GM20000 (cell line): Measurements from ENCODE around the gene RAB27A.

Experiments
- DNase-seq: peaks from one replicate; pipeline ENCODE4 v3.0.0; 2012; ENCODE audit warnings: low spot score
- TF ChIP-seq, protein P1 (sequence below): IDR thresholded peaks from 2 replicates; pipeline ENCODE4 v1.5.1; 2012; ENCODE audit warnings: mild to moderate bottlenecking, control low read depth; ENCODE audit errors: extremely low read depth, missing control alignments

Gene RAB27A

DNA sequence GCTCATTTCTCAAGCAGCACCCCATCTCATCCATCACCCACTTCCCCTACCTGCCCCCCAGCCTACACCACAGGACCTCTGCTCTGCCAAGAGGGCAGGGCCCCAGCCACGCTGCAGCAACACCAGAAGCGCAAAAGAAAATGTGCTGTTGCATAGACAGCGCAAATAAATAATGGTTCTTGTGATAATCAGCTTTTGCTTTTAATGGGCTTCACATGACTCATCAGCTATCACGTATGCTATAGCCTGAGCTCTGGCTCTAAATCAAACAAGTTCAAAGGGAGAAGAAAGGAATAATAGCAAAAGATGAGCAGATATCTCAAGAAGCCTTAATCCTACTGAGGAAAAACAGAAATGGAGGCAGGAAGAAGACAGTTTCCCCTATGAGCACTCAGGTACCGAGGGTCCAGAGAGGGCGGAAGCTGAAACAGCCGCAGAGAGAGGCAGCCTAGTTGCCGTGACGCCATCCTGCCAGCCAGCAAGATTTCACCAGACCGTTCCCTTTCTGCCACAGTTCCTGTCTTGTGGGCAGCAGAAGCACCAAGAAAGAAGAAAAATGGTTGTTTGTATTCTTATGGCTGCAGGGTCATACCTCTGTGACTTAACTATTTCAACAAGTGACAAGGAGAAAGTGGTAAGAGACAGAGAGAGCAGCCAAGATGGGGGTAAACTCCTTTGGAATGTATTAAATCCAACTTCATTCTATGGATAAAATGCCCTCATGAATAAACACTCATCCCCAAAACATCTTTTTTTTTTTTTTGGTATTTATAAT is 22.0 kb downstream of the RAB27A start:
- TF ChIP-seq, protein P1, sequence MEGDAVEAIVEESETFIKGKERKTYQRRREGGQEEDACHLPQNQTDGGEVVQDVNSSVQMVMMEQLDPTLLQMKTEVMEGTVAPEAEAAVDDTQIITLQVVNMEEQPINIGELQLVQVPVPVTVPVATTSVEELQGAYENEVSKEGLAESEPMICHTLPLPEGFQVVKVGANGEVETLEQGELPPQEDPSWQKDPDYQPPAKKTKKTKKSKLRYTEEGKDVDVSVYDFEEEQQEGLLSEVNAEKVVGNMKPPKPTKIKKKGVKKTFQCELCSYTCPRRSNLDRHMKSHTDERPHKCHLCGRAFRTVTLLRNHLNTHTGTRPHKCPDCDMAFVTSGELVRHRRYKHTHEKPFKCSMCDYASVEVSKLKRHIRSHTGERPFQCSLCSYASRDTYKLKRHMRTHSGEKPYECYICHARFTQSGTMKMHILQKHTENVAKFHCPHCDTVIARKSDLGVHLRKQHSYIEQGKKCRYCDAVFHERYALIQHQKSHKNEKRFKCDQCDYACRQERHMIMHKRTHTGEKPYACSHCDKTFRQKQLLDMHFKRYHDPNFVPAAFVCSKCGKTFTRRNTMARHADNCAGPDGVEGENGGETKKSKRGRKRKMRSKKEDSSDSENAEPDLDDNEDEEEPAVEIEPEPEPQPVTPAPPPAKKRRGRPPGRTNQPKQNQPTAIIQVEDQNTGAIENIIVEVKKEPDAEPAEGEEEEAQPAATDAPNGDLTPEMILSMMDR = no peak
- no peak for DNase-seq

DNA sequence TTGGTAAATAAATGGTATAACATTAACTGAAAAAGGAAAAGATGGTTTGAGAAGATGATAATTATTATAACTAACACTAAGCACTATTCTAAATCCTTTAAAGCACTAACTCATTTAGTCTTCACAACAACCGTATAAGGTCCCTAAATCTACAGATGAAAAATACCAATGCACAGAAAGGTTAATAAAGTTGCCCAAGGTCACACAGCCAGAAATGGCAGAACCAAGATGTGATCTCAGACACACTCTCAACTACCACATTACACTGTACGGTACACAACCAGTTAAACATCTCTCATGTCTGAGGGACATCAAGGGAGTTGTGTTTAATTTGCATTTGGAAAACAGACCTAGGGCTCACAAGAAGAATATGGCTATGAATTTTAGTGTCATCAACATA is 23.1 kb downstream of the RAB27A start:
- TF ChIP-seq, protein P1 = no peak
- DNase-seq = no peak

DNA sequence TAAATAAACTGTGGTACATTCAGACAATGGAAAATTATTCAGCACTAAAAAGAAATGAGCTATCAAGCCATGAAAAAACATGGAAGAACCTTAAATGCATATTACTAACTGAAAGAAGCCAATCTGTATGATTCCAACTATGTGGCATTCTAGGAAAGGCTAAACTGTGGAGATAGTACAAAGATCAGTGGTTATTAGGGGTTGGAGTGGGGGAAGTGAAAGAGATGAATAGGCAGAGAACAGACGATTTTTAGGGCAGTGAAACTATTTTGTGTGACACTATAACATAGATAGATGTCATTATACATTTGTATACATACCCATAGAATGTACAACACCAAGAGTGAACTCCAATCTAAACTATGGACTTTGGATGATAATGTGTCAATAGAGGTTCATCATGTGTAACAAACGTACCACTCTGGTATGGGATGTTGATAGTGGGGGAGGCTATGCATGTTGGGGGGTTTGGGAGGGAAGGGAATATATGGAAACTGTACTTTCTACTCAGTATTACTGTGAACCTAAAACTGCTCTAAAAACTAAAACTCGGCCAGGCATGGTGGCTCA is 29.0 kb downstream of the RAB27A start:
- TF ChIP-seq, protein P1 = no peak

DNA sequence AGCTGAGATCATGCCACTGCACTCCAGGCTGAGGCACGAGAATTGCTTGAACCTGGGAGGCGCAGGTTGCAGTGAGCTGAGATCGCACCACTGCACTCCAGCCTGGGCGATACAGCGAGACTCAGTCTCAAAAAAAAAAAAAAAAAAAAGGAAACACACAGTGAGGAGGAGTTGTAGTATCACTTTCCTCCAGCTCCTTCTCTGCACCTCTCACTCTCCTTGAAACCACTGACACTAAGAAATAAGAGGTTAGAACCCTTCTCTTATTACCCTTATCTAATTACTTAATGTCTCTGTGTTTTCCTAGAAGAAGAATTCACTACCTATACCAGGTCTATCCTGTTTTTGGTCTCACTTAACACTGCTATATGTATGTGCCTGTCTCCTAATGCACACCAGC is 31.7 kb downstream of the RAB27A start:
- no peak for DNase-seq
- TF ChIP-seq, protein P1 = no peak

More for the DNA sequence above, 29.0 kb downstream of the RAB27A start:
- no peak for DNase-seq

DNA sequence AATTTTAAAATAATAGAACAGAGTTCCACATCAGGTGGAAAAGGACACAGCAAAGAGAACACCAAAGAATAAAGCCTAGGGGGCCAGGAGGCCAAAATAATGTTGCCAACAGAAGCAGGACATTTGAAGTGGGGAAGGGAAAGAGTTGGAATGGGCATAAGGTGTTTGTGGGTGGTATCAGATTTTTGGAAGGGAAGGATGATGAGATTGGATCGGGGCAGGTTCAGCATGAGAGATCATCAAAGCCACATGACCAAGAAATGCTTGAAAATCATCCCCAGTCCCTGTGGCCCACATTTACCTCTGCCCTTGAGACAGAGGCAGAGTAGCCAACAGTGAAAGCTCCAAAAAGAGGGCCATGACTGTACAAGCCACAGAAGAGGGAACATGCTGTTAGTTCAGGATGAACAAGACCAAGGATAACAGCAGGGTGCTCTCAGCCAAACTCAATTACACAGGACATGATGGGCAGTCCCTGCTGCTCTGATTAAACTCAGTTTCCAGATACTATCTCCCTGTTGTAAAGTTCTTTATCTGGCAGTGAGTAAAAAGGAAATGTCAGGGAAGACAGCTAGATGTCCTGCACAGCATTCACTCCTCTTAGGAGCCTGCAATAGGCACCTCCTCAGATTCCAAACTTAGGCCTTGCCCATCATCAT is 32.5 kb downstream of the RAB27A start:
- TF ChIP-seq, protein P1 = no peak
- DNase-seq = no peak

DNA sequence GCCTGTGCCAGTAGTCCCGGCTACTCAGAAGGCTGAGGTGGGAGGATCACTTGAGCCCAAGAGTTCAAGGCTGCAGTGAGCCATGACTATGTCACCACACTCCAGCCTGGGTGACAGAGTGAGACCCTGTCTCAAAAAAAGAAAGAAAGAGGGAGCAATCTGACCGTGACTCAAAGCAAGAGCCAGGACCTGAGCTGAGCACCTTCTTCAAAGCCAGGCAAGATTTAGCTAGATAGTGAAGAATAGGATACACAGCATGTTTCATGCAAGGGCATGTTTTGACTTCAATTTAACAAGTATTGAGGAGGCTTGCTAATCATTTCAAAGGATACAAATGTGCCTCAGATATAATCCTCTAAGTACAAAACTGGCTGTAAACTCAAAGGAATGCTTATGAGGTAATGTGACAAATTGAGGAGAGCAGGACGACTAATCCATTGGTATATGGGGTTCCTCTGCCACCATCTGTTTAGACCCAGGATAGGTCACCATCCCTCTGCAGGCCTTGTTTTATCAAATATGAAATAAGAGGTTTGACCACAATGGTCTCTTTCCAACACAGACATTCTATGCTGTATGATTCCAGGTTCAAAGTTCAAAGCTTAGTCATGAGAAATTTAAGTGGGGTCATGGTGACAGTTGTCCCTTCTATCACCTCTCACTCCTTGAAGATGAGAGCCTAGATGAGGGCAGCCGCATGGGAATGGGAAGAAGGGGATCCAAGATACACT is 33.2 kb downstream of the RAB27A start:
- TF ChIP-seq, protein P1 = no peak
- DNase-seq = no peak

DNA sequence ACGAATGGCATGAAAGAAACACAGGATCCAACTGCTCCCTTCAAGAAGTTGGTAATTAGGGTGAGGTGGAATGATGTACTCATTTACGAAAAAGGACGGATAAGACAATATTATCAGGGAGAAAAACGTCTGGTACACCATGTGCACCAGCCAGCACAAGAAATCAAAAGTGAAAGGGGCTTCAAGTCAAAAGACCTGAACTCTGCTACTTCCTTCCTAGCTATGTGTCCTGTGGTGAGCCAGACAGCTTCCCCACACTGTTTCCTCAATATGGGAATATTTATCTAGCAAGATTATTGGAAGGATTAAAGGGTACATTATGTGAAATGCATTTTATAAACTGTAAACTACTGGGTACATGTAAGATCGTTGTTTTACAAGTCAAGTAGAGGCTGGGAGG is 33.9 kb downstream of the RAB27A start:
- peak; percentile 32 for DNase-seq
- TF ChIP-seq, protein P1 = no peak
